HCT116 (cell line): ENCODE results near the gene SENP6. TPM values are rescaled to one million over a fixed set of nuclear protein-coding genes. Genes with fewer than 3 reads are reported as not detected.

Source experiments
- ATAC-seq: fragments of 200-7000 bp; cut with Tn5 transposase; 2 replicates; pipeline ENCODE4 v1.9.1; 2020; ENCODE audit warnings: mild to moderate bottlenecking, moderate library complexity
- BruUV-seq: library from RNA; stranded (reverse); fragments of 400-500 nt; replicated peaks from 2 replicates; lab custom pipeline; 2021; lab: Mats Ljungman, UMichigan
- CTCF ChIA-PET: fragments of 300-600 bp; sonication (Branson Sonifier 250); formaldehyde crosslinking; loops from one replicate; lab custom pipeline; 2021; ENCODE audit warnings: antibody characterized with exemption; lab: Charles Lee
- POLR2A ChIA-PET: fragments of 300-600, 350-600 bp; sonication (Branson Sonifier 250); formaldehyde crosslinking; loops from one replicate; lab custom pipeline; 2021; ENCODE audit warnings: antibody characterized with exemption; lab: Charles Lee
- RAD21 ChIA-PET, 2 experiments: fragments of 300-600 bp; sonication (Branson Sonifier 250); formaldehyde crosslinking; loops; one replicate each; lab custom pipeline; 2023; ENCODE audit warnings: low total read pairs in 2 of 2; ENCODE audit not compliant: uncharacterized antibody in 2 of 2, unreplicated experiment in 2 of 2, low non-redundant PET in 1 of 2; lab: Charles Lee
- DNase-seq: peaks from one replicate; pipeline ENCODE4 v3.0.0-alpha.2; 2010; ENCODE audit warnings: low read depth, low spot score
- H2AFZ ChIP-seq: fragments of 200-600 bp; shearing (Covaris generic), sonication (generic); 2 replicates; pipeline ENCODE4 v1.6.1; 2017; ENCODE audit warnings: low read depth, mixed run types, mixed read lengths, antibody characterized with exemption, low read length; ENCODE audit not compliant: poor library complexity, severe bottlenecking
- H3K27ac ChIP-seq: 2 replicates; pipeline ENCODE4 v1.5.1; 2012; ENCODE audit warnings: low read depth, low read length
- H3K27me3 ChIP-seq: fragments of 200-600 bp; sonication (generic); 2 replicates; pipeline ENCODE4 v1.6.1; 2016; ENCODE audit warnings: mixed run types, low read length, mixed read lengths; ENCODE audit not compliant: insufficient read depth
- H3K36me3 ChIP-seq, 2 experiments: fragments of 200-500 bp in 1 of 2; fragments of 200-600 bp in 1 of 2; sonication (Bioruptor generic) in 1 of 2; sonication (generic) in 1 of 2; 2 replicates each; pipeline versions ENCODE4 v1.5.1 to v1.6.1; 2014 to 2016; ENCODE audit warnings: low read length in 2 of 2, inconsistent platforms in 1 of 2, mixed read lengths in 1 of 2, mixed run types in 1 of 2; ENCODE audit not compliant: insufficient read depth in 2 of 2, control insufficient read depth in 1 of 2
- H3K4me1 ChIP-seq, 2 experiments: fragments of 200-600 bp in 1 of 2; sonication (generic) in 1 of 2; 2 replicates each; pipeline versions ENCODE4 v1.5.1 to v1.6.1; 2012 to 2017; ENCODE audit warnings: low read length in 2 of 2, inconsistent platforms in 1 of 2, mild to moderate bottlenecking in 1 of 2, mixed read lengths in 1 of 2, mixed run types in 1 of 2, moderate library complexity in 1 of 2; ENCODE audit not compliant: insufficient read depth in 2 of 2, control insufficient read depth in 1 of 2
- H3K4me2 ChIP-seq: fragments of 200-600 bp; sonication (generic); 2 replicates; pipeline ENCODE4 v1.6.1; 2017; ENCODE audit warnings: mixed run types, low read length, mixed read lengths
- H3K4me3 ChIP-seq, 2 experiments: fragments of 200-600 bp in 1 of 2; sonication (generic) in 1 of 2; replicated peaks in 1 of 2; 2 replicates each; pipeline ENCODE4 v1.5.1; 2011 to 2016; ENCODE audit warnings: low read length in 2 of 2, control low read depth in 1 of 2, low read depth in 1 of 2, mild to moderate bottlenecking in 1 of 2, mixed read lengths in 1 of 2, mixed run types in 1 of 2
- H3K79me2 ChIP-seq: fragments of 200-600 bp; sonication (generic); 2 replicates; pipeline ENCODE4 v1.6.1; 2017; ENCODE audit warnings: mild to moderate bottlenecking, mixed run types, low read length, moderate library complexity, mixed read lengths; ENCODE audit not compliant: insufficient read depth
- H3K9ac ChIP-seq: fragments of 200-600 bp; sonication (generic); 2 replicates; pipeline ENCODE4 v1.6.1; 2016; ENCODE audit warnings: low read length, mixed read lengths
- H3K9me2 ChIP-seq: fragments of 200-600 bp; sonication (generic), shearing (Covaris generic); 2 replicates; pipeline ENCODE4 v1.6.1; 2017; ENCODE audit warnings: mixed run types, mild to moderate bottlenecking, moderate library complexity; ENCODE audit not compliant: insufficient read depth
- H3K9me3 ChIP-seq, 2 experiments: fragments of 200-500 bp in 1 of 2; fragments of 200-600 bp in 1 of 2; sonication (Bioruptor generic) in 1 of 2; sonication (generic) in 1 of 2; 2 replicates each; pipeline ENCODE4 v1.6.1; 2014 to 2017; ENCODE audit warnings: low read length in 2 of 2, mixed read lengths in 2 of 2, inconsistent platforms in 1 of 2, low read depth in 1 of 2, mild to moderate bottlenecking in 1 of 2, mixed run types in 1 of 2, moderate library complexity in 1 of 2; ENCODE audit not compliant: control insufficient read depth in 1 of 2, insufficient read depth in 1 of 2
- H4K20me1 ChIP-seq: fragments of 200-600 bp; sonication (generic), shearing (Covaris generic); 2 replicates; pipeline ENCODE4 v1.6.1; 2017; ENCODE audit warnings: mixed run types, mild to moderate bottlenecking, moderate library complexity; ENCODE audit not compliant: insufficient read depth
- ATF3 ChIP-seq: IDR thresholded peaks from 2 replicates; pipeline ENCODE4 v1.6.1; 2012
- CBX3 ChIP-seq: IDR thresholded peaks from 2 replicates; pipeline ENCODE4 v1.6.1; 2012; ENCODE audit warnings: low read depth
- CEBPB ChIP-seq: IDR thresholded peaks from 2 replicates; pipeline ENCODE4 v1.6.1; 2012; ENCODE audit warnings: low read depth
- EGR1 ChIP-seq: IDR thresholded peaks from 2 replicates; pipeline ENCODE4 v1.6.1; 2012; ENCODE audit warnings: low read depth
- ELF1 ChIP-seq: IDR thresholded peaks from 2 replicates; pipeline ENCODE4 v1.6.1; 2012; ENCODE audit warnings: low read depth, borderline replicate concordance
- EZH2 ChIP-seq: fragments of 200-600 bp; sonication (generic); IDR thresholded peaks from 2 replicates; pipeline ENCODE4 v1.6.1; 2017; ENCODE audit warnings: antibody characterized with exemption, mixed run types
- EZH2phosphoT487 ChIP-seq: fragments of 200-600 bp; IDR thresholded peaks from 2 replicates; pipeline ENCODE4 v1.6.1; 2018; ENCODE audit warnings: antibody characterized with exemption, borderline replicate concordance
- FOSL1 ChIP-seq: IDR thresholded peaks from 2 replicates; pipeline ENCODE4 v1.6.1; 2012; ENCODE audit warnings: low read depth
- JUND ChIP-seq: IDR thresholded peaks from 2 replicates; pipeline ENCODE4 v1.6.1; 2012
- MAX ChIP-seq: IDR thresholded peaks from 2 replicates; pipeline ENCODE4 v1.6.1; 2012
- POLR2A ChIP-seq: IDR thresholded peaks from 2 replicates; pipeline ENCODE4 v1.7.0; 2011; ENCODE audit warnings: borderline replicate concordance; ENCODE audit not compliant: insufficient read depth, insufficient read length; ENCODE audit errors: extremely low read depth
- POLR2AphosphoS5 ChIP-seq: IDR thresholded peaks from 2 replicates; pipeline ENCODE4 v1.6.1; 2011; ENCODE audit warnings: mild to moderate bottlenecking, low read depth, low read length, moderate library complexity
- RAD21 ChIP-seq: IDR thresholded peaks from 2 replicates; pipeline ENCODE4 v1.6.1; 2012; ENCODE audit warnings: low read depth, mild to moderate bottlenecking
- SIN3A ChIP-seq: IDR thresholded peaks from 2 replicates; pipeline ENCODE4 v1.6.1; 2012; ENCODE audit warnings: low read depth
- SP1 ChIP-seq: IDR thresholded peaks from 2 replicates; pipeline ENCODE4 v1.6.1; 2012; ENCODE audit warnings: low read depth
- TCF7L2 ChIP-seq: IDR thresholded peaks from 2 replicates; pipeline ENCODE4 v1.7.0; 2011; ENCODE audit warnings: borderline replicate concordance, inconsistent platforms; ENCODE audit not compliant: insufficient read depth, insufficient read length; ENCODE audit errors: extremely low read depth
- YY1 ChIP-seq: IDR thresholded peaks from 2 replicates; pipeline ENCODE4 v1.6.1; 2011; ENCODE audit warnings: low read length, low read depth, moderate library complexity, mild to moderate bottlenecking; ENCODE audit not compliant: insufficient replicate concordance; ENCODE audit errors: extremely low read depth
- ZFX ChIP-seq: fragments of 450-650 bp; IDR thresholded peaks from 2 replicates; pipeline ENCODE4 v1.6.1; 2017
- ZNF274 ChIP-seq: fragments of 200-500 bp; sonication (Bioruptor generic); IDR thresholded peaks from 2 replicates; pipeline ENCODE4 v1.6.1; 2014; ENCODE audit warnings: mild to moderate bottlenecking, low read depth, low read length, inconsistent platforms
- intact Hi-C: fragments of 100-400 bp; cut with micrococcal nuclease; formaldehyde crosslinking; loops from 2 replicates; pipeline ENCODE4 v1.10.0; 2022
- total RNA-seq: library from RNA; stranded (reverse); gene quantifications from one replicate; pipeline ENCODE4 v1.2.1, GENCODE V29; 2021; ENCODE audit not compliant: unreplicated experiment
- TF ChIP-seq, protein P1 (sequence below), 3 experiments: fragments of 200-600 bp in 1 of 3; sonication (generic) in 1 of 3; IDR thresholded peaks in 2 of 3; conservative IDR thresholded peaks in 1 of 3; 2 replicates each; pipeline ENCODE4 v1.5.1; 2012 to 2017; ENCODE audit warnings: low read depth in 2 of 3, low read length in 2 of 3, antibody characterized with exemption in 1 of 3, borderline replicate concordance in 1 of 3, control low read depth in 1 of 3, mild to moderate bottlenecking in 1 of 3, mixed read lengths in 1 of 3, mixed run types in 1 of 3, moderate library complexity in 1 of 3; ENCODE audit not compliant: insufficient read depth in 1 of 3

Gene SENP6
- total RNA-seq, 1 experiment from 2014 or later: 78.1 TPM

DNA sequence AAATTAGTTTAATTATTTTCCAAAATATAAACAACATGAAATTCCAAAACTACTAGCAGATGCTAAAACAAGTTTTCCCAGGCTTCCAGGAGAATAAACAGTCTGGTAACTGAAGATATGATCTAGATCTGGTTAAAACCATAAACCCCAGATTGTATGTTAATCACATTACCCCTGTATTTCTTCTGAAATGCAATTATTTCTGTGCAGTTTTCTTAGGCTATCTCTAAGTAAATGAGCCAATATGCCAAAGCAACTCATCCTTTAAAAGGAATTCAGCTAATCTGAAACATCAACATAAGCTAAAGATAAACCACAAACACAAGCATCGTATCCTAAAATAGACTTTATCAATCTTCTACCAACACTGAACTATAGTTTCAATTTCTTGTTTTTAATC is 44.6 kb upstream of the SENP6 start:
- DNase-seq: no peak
- intact Hi-C loops: no loop called here
- ATAC-seq: no peak
- no peak for TF ChIP-seq FOSL1
- TF ChIP-seq POLR2A: no peak
- TF ChIP-seq EZH2phosphoT487: no peak
- TF ChIP-seq, all 23 proteins: peak for 0
- Histone ChIP-seq H3K4me2 (no peak overlapping the region), H3K9me3 (no peaks in the 10 kb centered on the region), H3K79me2 (no peaks in the 10 kb centered on the region), H2AFZ (no peak overlapping the region), H3K9ac (no peak overlapping the region), H3K36me3 (no peaks in the 10 kb centered on the region), H3K27ac (no peak overlapping the region), H3K27me3 (no peaks in the 10 kb centered on the region), H4K20me1 (no peaks in the 10 kb centered on the region), H3K4me3 (no peak overlapping the region), H3K9me2 (no peaks in the 10 kb centered on the region), H3K4me1 (no peaks in the 10 kb centered on the region)
- RAD21 ChIA-PET: no interaction called here
- BruUV-seq: no TSS peak
- CTCF ChIA-PET: interaction anchor here (2.1 kb wide), 1 partner anchor 11 kb away, joined by 6 read pairs; no protein-coding TSS in a partner anchor
- POLR2A ChIA-PET: no interaction called here

DNA sequence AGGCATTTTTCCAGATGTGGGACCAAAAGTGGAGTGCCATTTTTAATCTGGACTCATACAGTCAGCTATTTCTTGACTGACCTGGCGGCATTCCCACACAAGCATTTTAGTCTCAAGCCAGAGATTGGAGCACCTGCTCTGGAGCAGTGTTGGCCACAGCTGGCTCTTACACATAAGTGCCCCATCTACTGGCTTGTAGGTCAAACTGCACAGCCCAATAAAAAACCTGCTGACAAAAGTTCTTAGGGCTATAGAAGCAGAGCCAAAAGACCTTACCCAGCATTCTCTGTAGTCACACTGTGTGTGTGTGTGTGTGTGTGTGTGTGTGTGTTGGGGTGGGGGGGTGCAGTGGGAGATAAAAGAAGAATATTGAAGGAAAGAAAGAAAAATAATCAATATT is 38.6 kb upstream of the SENP6 start:
- H3K4me3 ChIP-seq: no peak overlapping the region
- peak overlapping the region; percentile 27 for H2AFZ ChIP-seq
- BruUV-seq: no TSS peak
- H3K79me2 ChIP-seq: no peaks in the 10 kb centered on the region
- no peaks in the 10 kb centered on the region for H3K4me1 ChIP-seq
- no peaks in the 10 kb centered on the region for H4K20me1 ChIP-seq
- intact Hi-C loops: no loop called here
- ATAC-seq (peak; percentile 99), DNase-seq (peak; percentile 48)
- no peak overlapping the region for H3K4me2 ChIP-seq
- H3K27me3 ChIP-seq: no peaks in the 10 kb centered on the region
- H3K9ac ChIP-seq: no peak overlapping the region
- H3K27ac ChIP-seq: no peak overlapping the region
- CTCF ChIA-PET: interaction anchor here (0.6 to 1.0 kb wide), 7 partner anchors 10 to 841 kb away, joined by 3 to 4 read pairs (median 3); no protein-coding TSS in a partner anchor
- H3K9me3 ChIP-seq: peaks cover 7 to 9% of the 10 kb centered on the region in 2 experiments; a peak in 2 of 4 replicates
- POLR2A ChIA-PET: no interaction called here
- RAD21 ChIA-PET: no interaction called here
- no peaks in the 10 kb centered on the region for H3K9me2 ChIP-seq
- no peaks in the 10 kb centered on the region for H3K36me3 ChIP-seq
- no peak for TF ChIP-seq EZH2
- peak; percentile 26; the same call in 1 of the 2 replicates for TF ChIP-seq RAD21
- TF ChIP-seq ELF1: no peak
- no peak for TF ChIP-seq TCF7L2
- TF ChIP-seq FOSL1: no peak
- TF ChIP-seq ZFX: no peak
- no peak for TF ChIP-seq MAX
- TF ChIP-seq, protein P1, sequence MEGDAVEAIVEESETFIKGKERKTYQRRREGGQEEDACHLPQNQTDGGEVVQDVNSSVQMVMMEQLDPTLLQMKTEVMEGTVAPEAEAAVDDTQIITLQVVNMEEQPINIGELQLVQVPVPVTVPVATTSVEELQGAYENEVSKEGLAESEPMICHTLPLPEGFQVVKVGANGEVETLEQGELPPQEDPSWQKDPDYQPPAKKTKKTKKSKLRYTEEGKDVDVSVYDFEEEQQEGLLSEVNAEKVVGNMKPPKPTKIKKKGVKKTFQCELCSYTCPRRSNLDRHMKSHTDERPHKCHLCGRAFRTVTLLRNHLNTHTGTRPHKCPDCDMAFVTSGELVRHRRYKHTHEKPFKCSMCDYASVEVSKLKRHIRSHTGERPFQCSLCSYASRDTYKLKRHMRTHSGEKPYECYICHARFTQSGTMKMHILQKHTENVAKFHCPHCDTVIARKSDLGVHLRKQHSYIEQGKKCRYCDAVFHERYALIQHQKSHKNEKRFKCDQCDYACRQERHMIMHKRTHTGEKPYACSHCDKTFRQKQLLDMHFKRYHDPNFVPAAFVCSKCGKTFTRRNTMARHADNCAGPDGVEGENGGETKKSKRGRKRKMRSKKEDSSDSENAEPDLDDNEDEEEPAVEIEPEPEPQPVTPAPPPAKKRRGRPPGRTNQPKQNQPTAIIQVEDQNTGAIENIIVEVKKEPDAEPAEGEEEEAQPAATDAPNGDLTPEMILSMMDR (IDR thresholded peaks at IDR 0.05 in 2 of 3, conservative IDR thresholded peaks at IDR 0.05 in 1 of 3; ENCODE audit: borderline replicate concordance in 1 of 3, insufficient read depth in 1 of 3, low read depth in 2 of 3, low read length in 2 of 3): peak; percentile 11 to 74 (median 61); a peak in 4 of 6 replicates
- no peak for TF ChIP-seq EZH2phosphoT487
- no peak for TF ChIP-seq SIN3A
- TF ChIP-seq ZNF274: no peak
- no peak for TF ChIP-seq JUND
- no peak for TF ChIP-seq EGR1
- 0 out of 2 replicates have a peak, but pooled peaks have one; percentile 21 for TF ChIP-seq CBX3
- TF ChIP-seq SP1: no peak
- TF ChIP-seq YY1: no peak
- TF ChIP-seq POLR2AphosphoS5: no peak
- no peak for TF ChIP-seq ATF3
- TF ChIP-seq CEBPB: no peak
